Stimulated activated naive CD4-positive, alpha-beta T cell treated with Interleukin-2 at 50 U/mL for 16 hours (primary cell): ENCODE measurements around the gene RIBC2.
"Not testable (repeated sequence)": the region's sequence is repeated elsewhere in the genome, so short reads cannot be mapped to it uniquely, and the experiment has no call there.

Experiments used
- DNase-seq: peaks from one replicate; lab custom pipeline; 2025; lab: John Stamatoyannopoulos, UW

Gene RIBC2

GRCh38 chr22:45425101-45425500 is 11.6 kb downstream of the RIBC2 start:
- DNase-seq = no peak

- DNase-seq = no peak
These were observed 12.2 kb downstream of the RIBC2 start for GRCh38 chr22:45425531-45426265.

- DNase-seq = no peak
These were observed 12.9 kb downstream of the RIBC2 start for GRCh38 chr22:45426387-45426786.

- no peak for DNase-seq
These were observed 13.6 kb downstream of the RIBC2 start for GRCh38 chr22:45427114-45427513.

DNA sequence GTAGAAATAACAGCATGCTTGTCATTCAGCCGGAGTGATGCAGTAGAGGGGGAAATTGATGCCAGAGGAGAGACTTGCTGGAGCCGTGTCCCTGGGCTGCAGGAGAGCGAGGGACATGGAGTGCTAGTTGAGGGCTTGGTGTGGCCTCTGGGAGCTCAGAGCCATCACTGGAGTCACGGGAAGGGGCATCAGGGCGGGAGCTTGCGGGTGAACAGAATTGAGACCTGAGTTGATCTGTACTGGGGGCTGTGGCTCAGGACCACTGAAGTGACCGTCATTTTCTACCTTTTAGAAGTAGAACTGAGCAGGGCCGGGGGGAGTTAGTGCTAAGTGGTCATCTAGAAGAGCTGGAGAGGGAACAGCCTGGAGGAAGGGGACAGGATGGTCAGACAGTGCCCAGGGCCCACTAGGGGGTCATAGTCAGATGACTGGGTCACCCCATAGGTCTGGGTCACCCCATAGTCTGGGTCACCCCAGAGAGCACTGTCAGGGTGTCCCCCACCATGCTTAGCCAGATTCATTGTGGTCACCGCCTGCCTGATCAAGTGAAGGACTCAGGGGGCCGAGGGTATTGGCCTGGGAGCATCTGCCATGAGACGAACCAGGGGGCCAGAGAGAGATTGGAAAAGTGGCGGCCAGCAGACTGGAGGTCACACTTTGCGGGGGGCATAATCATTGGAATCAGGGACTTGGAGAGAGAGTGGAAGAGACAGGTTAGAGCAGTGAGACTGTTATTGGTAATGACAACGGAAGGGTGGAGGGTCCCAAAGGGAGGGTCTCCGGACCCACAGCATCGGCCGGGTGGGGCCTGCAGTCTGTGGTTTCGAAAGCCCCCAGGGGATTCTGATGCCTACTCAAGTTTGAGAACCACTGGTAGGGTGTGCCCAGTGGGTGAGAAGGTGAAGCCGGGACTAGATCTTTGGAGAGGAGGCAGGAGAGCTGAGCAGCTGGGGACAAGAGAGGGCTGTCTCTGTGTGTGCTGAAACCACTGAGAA is 15.2 kb downstream of the RIBC2 start:
- no peak for DNase-seq

- DNase-seq = no peak
These were observed 15.9 kb downstream of the RIBC2 start for GRCh38 chr22:45429424-45429823.

DNA sequence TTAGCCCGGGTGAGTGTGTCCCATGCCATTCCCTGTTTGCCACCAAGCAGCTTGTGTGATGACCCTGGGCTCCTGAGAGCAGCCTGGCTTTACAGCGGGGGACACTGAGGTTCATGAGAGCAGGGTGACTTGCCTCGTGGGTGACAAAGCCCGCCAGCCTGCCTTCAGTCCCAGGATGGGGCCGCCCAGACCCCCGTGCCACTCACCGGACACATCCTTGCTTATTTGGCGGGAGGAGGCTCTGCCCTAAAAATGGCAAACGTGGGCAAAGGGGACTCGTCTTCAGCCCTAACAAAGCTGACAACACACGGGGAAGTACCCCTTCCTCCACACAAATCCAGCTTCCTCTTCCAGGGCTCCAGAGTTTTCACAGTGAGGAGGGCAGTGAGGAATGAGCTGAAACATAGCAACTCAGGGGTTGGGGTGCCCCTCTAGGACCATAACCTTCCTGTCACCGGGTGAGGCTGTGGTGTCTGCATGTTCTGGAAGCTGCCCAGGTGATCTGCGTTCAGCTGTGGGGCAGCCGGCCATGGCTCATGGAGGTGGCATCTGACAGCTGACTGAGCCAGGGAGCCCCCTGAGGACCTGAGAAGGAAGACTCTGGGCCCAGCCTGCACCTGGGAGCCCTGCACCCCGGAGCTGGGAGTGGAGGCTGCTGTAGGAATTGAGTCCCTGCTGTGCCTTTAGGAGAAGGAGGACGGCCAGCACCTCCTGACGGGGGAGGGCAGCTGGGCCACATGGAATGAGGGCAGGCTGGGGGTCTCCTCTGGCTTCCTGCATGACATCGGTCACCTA is 16.7 kb downstream of the RIBC2 start:
- no peak for DNase-seq

DNA sequence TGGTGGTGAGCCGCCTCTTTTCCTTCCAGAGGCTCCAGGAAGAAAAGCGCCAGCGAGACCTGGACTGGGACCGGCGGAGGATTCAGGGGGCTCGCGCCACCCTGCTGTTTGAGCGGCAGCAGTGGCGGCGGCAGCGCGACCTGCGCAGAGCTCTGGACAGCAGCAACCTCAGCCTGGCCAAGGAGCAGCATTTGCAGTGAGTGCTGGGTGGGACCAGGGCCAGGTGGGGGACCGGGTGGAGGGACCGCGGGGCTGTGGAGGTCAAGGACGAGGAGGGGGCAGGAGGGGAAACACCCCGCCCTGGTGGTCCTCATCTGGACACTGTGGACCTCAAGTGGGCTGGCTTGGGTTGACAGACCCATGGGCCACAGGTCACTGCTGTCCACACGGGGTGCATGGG is 17.4 kb downstream of the RIBC2 start:
- DNase-seq = no peak

DNA sequence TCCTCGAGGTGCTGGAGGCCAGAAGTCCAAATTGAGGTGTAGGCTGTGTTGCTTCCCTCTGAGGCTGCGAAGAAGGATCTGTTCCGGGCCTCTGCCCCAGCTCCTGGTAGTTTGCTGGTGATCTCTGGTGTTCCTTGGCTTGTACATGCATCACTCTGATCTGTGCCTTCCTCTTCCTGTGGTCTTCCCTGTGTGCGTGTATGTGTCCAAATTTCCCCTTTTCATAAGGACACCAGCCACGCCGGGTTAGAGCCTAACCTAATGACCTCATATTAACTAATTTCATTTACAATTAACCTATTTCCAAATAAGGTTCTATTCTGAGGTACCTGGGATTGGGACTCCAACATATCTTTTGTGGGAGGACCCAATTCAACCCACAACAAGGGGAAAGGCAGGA is 21.5 kb downstream of the RIBC2 start:
- DNase-seq = no peak

- DNase-seq = peak; percentile 67
These were observed 22.1 kb downstream of the RIBC2 start for GRCh38 chr22:45435544-45436139.

- DNase-seq = not testable (repeated sequence)
These were observed 23.5 kb downstream of the RIBC2 start for GRCh38 chr22:45436871-45437517.

DNA sequence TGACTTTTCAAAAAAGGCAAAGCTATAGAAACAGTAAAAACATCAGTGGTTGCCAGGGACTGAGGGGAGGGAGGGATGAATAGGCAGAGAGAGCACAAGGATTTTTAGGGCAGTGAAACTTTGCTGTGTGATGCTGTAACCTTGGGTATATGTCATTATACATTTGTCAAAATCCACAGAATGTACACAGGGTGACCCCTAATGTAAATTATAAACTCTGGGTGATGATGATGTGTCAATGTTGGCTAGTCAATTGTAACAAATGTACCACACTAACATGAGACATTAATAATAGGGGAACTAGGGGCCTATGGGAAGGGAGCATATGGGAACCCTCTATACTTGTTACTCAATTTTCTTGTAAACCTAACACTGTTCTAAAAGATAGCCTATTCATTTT is 24.8 kb downstream of the RIBC2 start:
- DNase-seq = no peak

DNA sequence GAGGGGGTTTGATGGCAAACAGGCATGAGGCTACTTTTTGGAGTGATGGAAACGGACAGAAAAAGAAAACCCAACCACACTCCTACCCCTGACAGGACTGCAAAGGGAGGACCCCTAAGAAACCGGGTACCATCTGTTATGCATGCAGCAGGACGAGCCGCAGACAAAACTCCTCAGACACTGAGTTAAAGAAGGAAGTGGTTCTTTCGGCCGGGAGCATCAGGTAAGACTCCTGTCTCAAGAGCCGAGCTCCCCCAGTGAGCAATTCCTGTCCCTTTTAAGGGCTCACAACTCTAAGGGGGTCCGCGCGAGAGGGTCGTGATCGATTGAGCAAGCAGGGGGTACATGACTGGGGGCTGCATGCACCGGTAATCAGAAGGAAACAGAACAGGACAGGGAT is 27.2 kb downstream of the RIBC2 start:
- DNase-seq = not testable (repeated sequence)

DNA sequence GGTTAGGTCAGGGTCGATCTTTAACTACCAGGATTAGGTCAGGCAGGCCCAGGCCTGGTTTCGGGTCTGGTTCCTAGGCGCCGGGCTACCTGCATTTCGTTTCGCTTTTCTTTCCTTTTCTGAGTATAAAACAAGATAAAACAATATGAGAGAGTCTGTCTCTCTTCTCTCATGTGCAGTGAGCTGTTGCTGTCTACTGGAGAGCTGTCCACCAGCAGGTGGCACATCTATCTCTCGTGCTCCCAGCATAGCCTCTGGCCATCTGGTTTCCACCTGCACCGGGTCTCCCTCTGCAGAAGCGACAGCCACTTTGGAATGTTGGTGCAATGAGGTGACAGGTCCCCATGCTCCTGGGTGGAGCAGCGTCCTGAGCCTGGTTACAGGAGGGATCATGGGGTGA is 27.6 kb downstream of the RIBC2 start:
- DNase-seq = no peak

- no peak for DNase-seq
These were observed 28.6 kb downstream of the RIBC2 start for GRCh38 chr22:45442116-45442515.

DNA sequence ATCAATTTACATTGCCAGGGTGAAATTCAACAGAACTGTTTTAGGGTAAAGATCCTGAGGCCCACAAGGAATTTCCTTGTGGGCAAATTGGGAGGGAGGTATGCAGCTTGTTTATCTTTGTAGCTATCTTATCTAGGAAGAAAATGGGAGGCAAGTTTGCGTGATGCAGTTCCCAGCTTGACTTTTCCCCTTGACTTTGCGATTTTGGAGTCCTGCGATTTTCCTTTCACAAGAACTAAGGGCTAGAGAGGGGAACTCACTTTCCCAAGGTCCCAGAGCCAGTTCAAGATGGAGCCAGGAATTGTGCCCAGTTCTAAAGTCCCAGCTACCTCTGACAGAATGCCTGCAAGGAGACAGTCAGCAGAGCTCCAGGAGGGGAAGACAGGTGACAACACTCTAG is 30.7 kb downstream of the RIBC2 start:
- DNase-seq = no peak

DNA sequence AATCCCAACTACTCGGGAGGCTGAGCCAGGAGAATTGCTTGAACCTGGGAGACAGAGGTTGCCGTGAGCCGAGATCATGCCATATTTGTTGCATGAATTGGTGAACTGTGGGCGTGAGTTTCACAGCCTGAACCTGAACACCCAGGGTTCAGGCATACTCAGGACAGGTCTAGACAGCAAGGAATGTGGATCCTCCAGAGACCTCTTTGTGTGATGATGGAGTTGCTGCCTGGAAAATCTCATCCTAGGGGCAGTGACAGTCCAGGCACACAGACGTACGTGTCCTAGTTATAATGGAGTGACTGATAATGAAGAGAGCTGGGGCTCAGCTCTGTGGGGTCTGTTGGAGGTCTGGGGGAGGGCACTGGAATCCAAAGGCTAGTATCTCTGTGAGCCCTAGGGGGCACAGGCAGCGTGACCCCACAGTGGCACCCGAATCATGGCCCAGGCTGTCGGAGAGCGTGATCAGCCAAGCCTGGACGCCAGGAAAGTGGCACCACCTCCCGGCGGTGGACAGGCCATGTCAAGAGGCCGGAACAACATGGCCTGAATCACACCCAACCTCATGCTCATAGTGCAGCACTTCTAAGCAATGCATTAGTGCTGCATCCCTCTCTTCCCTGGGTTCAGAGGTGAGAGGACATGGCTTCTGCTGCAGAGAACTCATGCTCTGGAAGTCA is 31.7 kb downstream of the RIBC2 start:
- no peak for DNase-seq

DNA sequence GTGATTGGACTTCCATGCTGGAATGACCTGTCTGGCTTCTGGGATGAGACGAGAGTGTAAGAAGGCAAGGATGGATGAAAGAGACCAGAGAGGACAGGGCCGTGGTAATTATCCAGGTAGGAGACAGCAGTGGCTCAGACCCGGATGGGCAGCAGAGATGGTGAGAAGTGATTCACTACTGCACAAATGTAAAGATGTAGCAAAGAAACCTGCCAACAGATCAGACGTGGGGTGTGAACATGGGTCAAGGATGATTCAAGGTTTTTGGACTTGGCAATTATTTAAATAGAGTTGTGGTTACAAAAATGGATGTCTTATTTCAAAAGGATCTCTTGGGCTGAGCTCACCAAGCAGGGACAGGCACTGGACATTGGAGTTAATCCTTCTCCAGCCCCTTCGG is 32.7 kb downstream of the RIBC2 start:
- no peak for DNase-seq

- DNase-seq = not testable (repeated sequence)
These were observed 34.1 kb downstream of the RIBC2 start for GRCh38 chr22:45447596-45447995.

DNA sequence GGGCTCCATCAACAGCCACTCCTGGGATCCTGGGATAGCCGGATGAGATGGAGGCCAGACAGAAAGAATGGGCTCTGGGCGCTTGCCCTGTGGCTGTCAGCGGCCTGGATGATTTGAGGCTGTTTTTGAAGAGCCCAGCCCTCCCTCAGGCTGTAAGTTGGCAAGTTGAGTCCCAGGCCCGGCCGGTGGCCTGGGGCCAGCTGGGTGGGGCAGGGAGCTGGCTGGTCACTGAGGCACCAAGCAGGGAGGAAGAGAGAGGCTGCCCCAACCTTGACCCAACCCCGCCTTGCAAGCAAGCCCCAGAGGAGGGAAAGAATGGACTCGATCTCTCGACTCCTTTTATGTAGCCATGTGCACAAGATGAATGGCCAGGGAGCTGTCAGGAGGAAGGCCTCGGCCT is 34.9 kb downstream of the RIBC2 start:
- no peak for DNase-seq

DNA sequence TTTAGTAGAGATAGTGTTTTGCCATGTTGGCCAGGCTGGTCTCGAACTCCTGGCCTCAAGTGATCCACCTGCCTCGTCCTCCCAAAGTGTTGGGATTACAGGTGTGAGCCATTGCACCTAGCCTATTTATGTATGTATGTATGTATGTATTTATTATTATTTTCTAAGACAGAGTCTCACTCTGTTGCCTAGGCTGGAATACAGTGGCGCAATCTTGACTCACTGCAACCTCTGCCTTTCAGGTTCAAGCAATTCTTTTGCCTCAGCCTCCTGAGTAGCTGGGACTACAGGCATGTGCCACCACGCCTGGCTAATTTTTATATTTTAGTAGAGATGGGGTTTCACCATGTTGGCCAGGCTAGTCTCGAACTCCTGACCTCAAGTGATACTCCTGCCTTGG is 35.9 kb downstream of the RIBC2 start:
- DNase-seq = not testable (repeated sequence)
